Measurements from ENCODE around the gene CSDE1.
"Not testable (repeated sequence)": the region's sequence is repeated elsewhere in the genome, so short reads cannot be mapped to it uniquely, and the experiment has no call there.

- not testable (repeated sequence) for TF ChIP-seq CTCF (conservative IDR thresholded peaks at IDR 0.05 in 1 of 2, IDR thresholded peaks at IDR 0.05 in 1 of 2; ENCODE audit: low read depth in 1 of 2, low read length in 2 of 2); EZH2 (IDR thresholded peaks at IDR 0.05; ENCODE audit: low read length, missing control alignments)
Measured at GRCh38 chr1:114804449-114804848, 46.7 kb upstream of the CSDE1 start.

Data from fibroblast of lung (primary cell).